Measurements from ENCODE around the gene KRTAP3-1.

GRCh38 chr17:41026715-41027471 lies 18.0 kb upstream of the KRTAP3-1 start, which contains the start of gene KRTAP1-5:
- TF ChIP-seq CTCF (conservative IDR thresholded peaks at IDR 0.05; ENCODE audit: low read depth, low read length) (no peak), EZH2 (IDR thresholded peaks at IDR 0.05; ENCODE audit: borderline replicate concordance, low read depth, low read length, poor library complexity, severe bottlenecking) (no peak)

All from A673 (cell line).